Stomach (tissue), 4 donors: ENCODE results near the gene CPSF4L.

Experiments
- POLR2A ChIP-seq, 4 donors: fragments of 450-650 bp; IDR thresholded peaks; one replicate each; pipeline ENCODE4 v1.6.1; 2016; ENCODE audit warnings: antibody characterized with exemption in 4 of 4, control low read depth in 2 of 4, mild to moderate bottlenecking in 1 of 4, moderate library complexity in 1 of 4
- POLR2AphosphoS5 ChIP-seq, 3 donors: sonication (generic); formaldehyde crosslinking; IDR thresholded peaks; one replicate each; pipeline ENCODE4 v1.6.1; 2016; ENCODE audit warnings: antibody characterized with exemption in 3 of 3

DNA sequence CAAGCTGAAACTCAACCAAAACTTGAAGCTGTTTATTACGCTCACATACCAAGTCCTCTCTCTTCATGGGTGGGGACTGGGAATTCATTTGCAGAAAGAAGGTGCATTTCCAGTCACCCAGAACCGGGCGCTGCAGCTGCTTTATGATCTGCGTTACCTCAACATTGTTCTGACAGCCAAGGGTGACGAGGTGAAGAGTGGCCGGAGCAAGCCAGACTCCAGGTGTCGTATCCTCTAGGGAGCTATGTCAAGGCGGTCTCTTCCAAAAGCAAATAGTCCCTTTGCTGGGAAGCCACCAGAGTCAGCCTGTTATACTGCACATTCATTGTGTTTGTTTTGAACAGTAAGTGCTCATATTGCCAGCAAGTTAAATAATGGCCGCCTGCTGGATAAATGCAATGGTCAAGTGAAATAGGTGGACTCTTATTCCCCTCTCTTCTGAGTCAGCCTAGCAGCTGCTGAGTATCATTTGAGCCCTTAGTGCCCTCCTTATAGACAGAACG lies 56.2 kb downstream of the CPSF4L start:
- TF ChIP-seq POLR2A (IDR thresholded peaks at IDR 0.05): no peak
- no peak for TF ChIP-seq POLR2AphosphoS5 (IDR thresholded peaks at IDR 0.05)
